Gastroesophageal sphincter (tissue), 3 donors: ENCODE data around the gene MVK.

ENCODE experiments used
- EP300 ChIP-seq: sonication (generic); formaldehyde crosslinking; IDR thresholded peaks from one replicate; pipeline ENCODE4 v1.6.1; 2017; ENCODE audit warnings: antibody characterized with exemption, mild to moderate bottlenecking
- POLR2AphosphoS5 ChIP-seq: sonication (generic); formaldehyde crosslinking; IDR thresholded peaks from one replicate; pipeline ENCODE4 v1.6.1; 2017; ENCODE audit warnings: antibody characterized with exemption
- TF ChIP-seq, protein P1 (sequence below), 4 experiments: fragments of 200-600 bp in 2 of 4; fragments of 450-650 bp in 2 of 4; sonication (generic) in 1 of 4; IDR thresholded peaks; one replicate each; pipeline ENCODE4 v1.5.1; 2017 to 2019; ENCODE audit warnings: antibody characterized with exemption in 4 of 4, mild to moderate bottlenecking in 2 of 4, moderate library complexity in 2 of 4

DNA sequence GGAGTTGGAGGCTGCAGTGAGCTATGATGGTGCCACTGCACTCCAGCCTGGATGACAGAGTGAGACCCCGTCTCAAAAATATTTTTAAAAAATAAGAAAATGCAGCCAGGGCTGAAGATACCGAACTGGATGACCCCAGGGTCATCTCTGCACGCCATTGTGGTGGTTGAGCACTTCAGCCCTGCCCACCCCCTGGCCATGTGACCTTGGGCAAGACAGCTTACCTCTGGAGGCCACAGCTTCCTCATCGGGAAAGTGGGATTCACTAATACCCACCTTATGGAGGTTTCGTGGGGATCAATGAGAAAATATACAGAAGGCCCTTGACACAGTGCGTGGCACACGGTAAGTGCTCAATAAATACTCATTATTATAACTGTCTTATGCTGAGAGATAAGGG, 25.5 kb downstream of the MVK start:
- TF ChIP-seq, protein P1, sequence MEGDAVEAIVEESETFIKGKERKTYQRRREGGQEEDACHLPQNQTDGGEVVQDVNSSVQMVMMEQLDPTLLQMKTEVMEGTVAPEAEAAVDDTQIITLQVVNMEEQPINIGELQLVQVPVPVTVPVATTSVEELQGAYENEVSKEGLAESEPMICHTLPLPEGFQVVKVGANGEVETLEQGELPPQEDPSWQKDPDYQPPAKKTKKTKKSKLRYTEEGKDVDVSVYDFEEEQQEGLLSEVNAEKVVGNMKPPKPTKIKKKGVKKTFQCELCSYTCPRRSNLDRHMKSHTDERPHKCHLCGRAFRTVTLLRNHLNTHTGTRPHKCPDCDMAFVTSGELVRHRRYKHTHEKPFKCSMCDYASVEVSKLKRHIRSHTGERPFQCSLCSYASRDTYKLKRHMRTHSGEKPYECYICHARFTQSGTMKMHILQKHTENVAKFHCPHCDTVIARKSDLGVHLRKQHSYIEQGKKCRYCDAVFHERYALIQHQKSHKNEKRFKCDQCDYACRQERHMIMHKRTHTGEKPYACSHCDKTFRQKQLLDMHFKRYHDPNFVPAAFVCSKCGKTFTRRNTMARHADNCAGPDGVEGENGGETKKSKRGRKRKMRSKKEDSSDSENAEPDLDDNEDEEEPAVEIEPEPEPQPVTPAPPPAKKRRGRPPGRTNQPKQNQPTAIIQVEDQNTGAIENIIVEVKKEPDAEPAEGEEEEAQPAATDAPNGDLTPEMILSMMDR (IDR thresholded peaks at IDR 0.05) = no peak
- TF ChIP-seq EP300 (no peak), POLR2AphosphoS5 (no peak)
